HG03439 (cell line): Measurements from ENCODE around the gene TGIF1.

Experiments
- ATAC-seq: cut with Tn5 transposase; IDR thresholded peaks from one replicate; pipeline ENCODE4 v1.9.1; 2021; ENCODE audit warnings: mild to moderate bottlenecking, moderate library complexity; ENCODE audit not compliant: unreplicated experiment

Gene TGIF1

GRCh38 chr18:3429121-3429520 lies 20.9 kb upstream of the TGIF1 start:
- ATAC-seq: no peak

- no peak for ATAC-seq
Observed at GRCh38 chr18:3434685-3435084, 15.3 kb upstream of the TGIF1 start.

- no peak for ATAC-seq
Observed at GRCh38 chr18:3440341-3440740, 9.6 kb upstream of the TGIF1 start.

- no peak for ATAC-seq
Observed at GRCh38 chr18:3441290-3441689, 8.7 kb upstream of the TGIF1 start.

- ATAC-seq: no peak
Observed at GRCh38 chr18:3442919-3443318, 7.1 kb upstream of the TGIF1 start.

GRCh38 chr18:3444296-3444695 lies 5.7 kb upstream of the TGIF1 start:
- ATAC-seq: no peak

- ATAC-seq: no peak
Observed at GRCh38 chr18:3444954-3445353, 5.0 kb upstream of the TGIF1 start.

- no peak for ATAC-seq
Observed at GRCh38 chr18:3447068-3447894, 2.7 kb upstream of the TGIF1 start.

- peak; percentile 63 for ATAC-seq
Observed at GRCh38 chr18:3447895-3448837, 1.8 kb upstream of the TGIF1 start.

- ATAC-seq: peak; percentile 50
Observed at GRCh38 chr18:3448838-3449511, 997 bp upstream of the TGIF1 start.

- ATAC-seq: peak; percentile 19
Observed at GRCh38 chr18:3449512-3450011, 410 bp upstream of the TGIF1 start.

GRCh38 chr18:3450799-3451182 lies 819 bp downstream of the TGIF1 start:
- no peak for ATAC-seq

GRCh38 chr18:3451183-3451988 lies 1.4 kb downstream of the TGIF1 start:
- no peak for ATAC-seq

GRCh38 chr18:3451989-3452749 lies 2.2 kb downstream of the TGIF1 start:
- no peak for ATAC-seq

GRCh38 chr18:3452750-3453539 lies 3.0 kb downstream of the TGIF1 start:
- no peak for ATAC-seq

GRCh38 chr18:3453540-3454364 lies 3.8 kb downstream of the TGIF1 start:
- no peak for ATAC-seq

- no peak for ATAC-seq
Observed at GRCh38 chr18:3454365-3455089, 4.6 kb downstream of the TGIF1 start.
